NCI-H2227 (cell line): ENCODE results near the gene CDHR1.

Experiments
- DNase-seq: peaks from one replicate; lab custom pipeline; 2025; ENCODE audit not compliant: unreplicated experiment; lab: John Stamatoyannopoulos, UW

Gene CDHR1

GRCh38 chr10:84261236-84261915 is 67.0 kb downstream of the CDHR1 start:
- no peak for DNase-seq

- no peak for DNase-seq
Observed at GRCh38 chr10:84262190-84262956, 68.0 kb downstream of the CDHR1 start.

GRCh38 chr10:84263716-84264115 is 69.4 kb downstream of the CDHR1 start:
- DNase-seq = no peak

- DNase-seq = peak; percentile 73
Observed at GRCh38 chr10:84264611-84265141, 70.3 kb downstream of the CDHR1 start.

GRCh38 chr10:84265418-84265817 is 71.1 kb downstream of the CDHR1 start:
- DNase-seq = peak; percentile 9

GRCh38 chr10:84267503-84268126 is 73.3 kb downstream of the CDHR1 start:
- peak; percentile 58 for DNase-seq

- no peak for DNase-seq
Observed at GRCh38 chr10:84269162-84269561, 74.8 kb downstream of the CDHR1 start.
